Measurements from ENCODE around the gene GPC5. TPM values are rescaled to one million over a fixed set of nuclear protein-coding genes. Genes with fewer than 3 reads are reported as not detected.
"Not testable (repeated sequence)": the region's sequence is repeated elsewhere in the genome, so short reads cannot be mapped to it uniquely, and the experiment has no call there.

GPC5 gene
- total RNA-seq, 2 donors from 2014 or later, result 0.83 to 1.3 TPM

DNA sequence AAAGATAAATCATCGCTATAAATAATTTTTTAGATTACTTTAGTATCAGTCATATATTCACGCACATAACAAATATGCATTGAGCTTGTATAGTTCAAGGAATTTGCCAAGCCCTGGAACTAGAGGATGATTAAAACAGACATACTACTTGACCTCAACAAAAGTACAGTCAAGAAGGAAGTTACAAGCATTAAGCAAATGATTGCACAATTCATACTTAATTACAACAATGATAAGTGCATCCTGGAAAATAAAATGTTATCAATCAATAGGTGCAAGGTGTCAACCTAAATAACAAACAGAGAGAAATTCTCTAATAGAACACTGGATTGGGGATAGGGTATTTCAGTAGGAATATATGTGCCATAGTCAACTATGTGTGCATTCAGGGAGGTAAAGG, 491.2 kb downstream of the GPC5 start:
- no peaks in the 10 kb centered on the region for H3K4me1 ChIP-seq
- H3K27me3 ChIP-seq, result no peaks in the 10 kb centered on the region
- DNase-seq (ENCODE audit: low spot score), result no peak
- TF ChIP-seq, protein P1, sequence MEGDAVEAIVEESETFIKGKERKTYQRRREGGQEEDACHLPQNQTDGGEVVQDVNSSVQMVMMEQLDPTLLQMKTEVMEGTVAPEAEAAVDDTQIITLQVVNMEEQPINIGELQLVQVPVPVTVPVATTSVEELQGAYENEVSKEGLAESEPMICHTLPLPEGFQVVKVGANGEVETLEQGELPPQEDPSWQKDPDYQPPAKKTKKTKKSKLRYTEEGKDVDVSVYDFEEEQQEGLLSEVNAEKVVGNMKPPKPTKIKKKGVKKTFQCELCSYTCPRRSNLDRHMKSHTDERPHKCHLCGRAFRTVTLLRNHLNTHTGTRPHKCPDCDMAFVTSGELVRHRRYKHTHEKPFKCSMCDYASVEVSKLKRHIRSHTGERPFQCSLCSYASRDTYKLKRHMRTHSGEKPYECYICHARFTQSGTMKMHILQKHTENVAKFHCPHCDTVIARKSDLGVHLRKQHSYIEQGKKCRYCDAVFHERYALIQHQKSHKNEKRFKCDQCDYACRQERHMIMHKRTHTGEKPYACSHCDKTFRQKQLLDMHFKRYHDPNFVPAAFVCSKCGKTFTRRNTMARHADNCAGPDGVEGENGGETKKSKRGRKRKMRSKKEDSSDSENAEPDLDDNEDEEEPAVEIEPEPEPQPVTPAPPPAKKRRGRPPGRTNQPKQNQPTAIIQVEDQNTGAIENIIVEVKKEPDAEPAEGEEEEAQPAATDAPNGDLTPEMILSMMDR (IDR thresholded peaks at IDR 0.05), result no peak
- H3K4me3 ChIP-seq, result no peak overlapping the region
- no peaks in the 10 kb centered on the region for H3K36me3 ChIP-seq
- peaks cover 0 to 13% of the 10 kb centered on the region in 2 donors for H3K9me3 ChIP-seq
- H3K27ac ChIP-seq, result no peak overlapping the region

DNA sequence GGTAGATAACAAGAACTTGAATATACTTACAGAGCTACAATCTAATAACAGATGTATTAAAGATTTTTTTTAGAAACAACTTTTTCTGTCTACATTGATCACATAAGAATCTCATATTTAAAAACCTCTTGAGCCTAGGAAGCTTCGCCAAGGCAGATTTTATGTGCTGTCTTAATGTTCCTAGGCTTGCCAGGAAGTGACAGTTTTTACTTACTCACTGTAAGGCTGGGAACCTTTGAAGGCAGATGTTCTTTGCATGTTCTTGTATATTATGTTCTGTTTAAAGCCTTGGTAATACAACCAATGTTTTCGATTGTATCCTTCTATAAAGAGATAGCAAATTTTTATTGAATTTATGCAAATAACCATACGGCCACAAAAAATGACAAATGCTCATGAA, 492.7 kb downstream of the GPC5 start:
- Histone ChIP-seq H3K36me3 (no peaks in the 10 kb centered on the region), H3K4me3 (no peak overlapping the region), H3K4me1 (no peaks in the 10 kb centered on the region), H3K9me3 (peaks cover 0 to 13% of the 10 kb centered on the region in 2 donors), H3K27ac (no peak overlapping the region), H3K27me3 (no peaks in the 10 kb centered on the region)
- TF ChIP-seq, protein P1 (IDR thresholded peaks at IDR 0.05), result no peak
- no peak for DNase-seq (ENCODE audit: low spot score)

DNA sequence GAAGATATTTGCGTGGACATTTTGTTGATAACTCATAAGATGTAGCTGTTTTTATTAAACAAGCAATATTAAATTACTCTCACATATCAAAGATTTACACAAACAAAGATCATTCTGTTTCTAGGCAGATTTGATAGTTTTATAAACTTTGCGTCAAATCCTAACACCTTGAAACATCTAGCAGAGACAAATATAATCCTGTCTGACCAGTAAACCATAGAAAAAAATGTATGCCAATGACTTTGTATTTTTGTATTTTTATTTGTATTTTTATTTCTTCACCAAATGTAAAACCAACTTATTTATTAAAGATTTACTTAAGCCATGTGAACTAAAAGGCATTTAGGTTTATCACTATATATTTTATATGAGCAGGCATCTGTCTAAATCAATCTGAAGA, 494.6 kb downstream of the GPC5 start:
- no peak overlapping the region for H3K27ac ChIP-seq
- TF ChIP-seq, protein P1 (IDR thresholded peaks at IDR 0.05), result no peak
- peaks cover 0 to 13% of the 10 kb centered on the region in 2 donors for H3K9me3 ChIP-seq
- no peaks in the 10 kb centered on the region for H3K36me3 ChIP-seq
- H3K4me1 ChIP-seq, result no peaks in the 10 kb centered on the region
- H3K27me3 ChIP-seq, result no peaks in the 10 kb centered on the region
- no peak overlapping the region for H3K4me3 ChIP-seq
- DNase-seq (ENCODE audit: low spot score), result no peak

DNA sequence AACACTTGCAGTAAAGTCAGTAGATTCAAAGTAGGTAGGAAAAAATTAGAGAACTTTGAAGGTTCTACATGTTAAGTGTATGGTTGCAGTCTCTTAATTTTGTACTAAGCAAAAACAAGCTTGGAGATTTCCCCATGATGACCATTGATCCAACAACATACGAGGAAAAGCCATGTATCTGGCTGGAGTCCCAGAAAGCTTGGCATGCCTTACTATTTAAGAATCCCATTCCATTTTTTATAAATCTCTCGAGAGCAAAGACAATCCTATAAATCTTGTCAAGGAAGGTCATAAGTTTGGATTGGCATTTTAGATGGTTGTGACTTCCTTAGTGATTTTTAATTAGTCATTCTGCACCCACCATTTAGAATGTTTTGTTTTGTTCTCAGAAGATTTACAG, 495.9 kb downstream of the GPC5 start:
- TF ChIP-seq, protein P1 (IDR thresholded peaks at IDR 0.05), result no peak
- no peak for DNase-seq (ENCODE audit: low spot score)
- Histone ChIP-seq H3K27me3 (no peaks in the 10 kb centered on the region), H3K4me3 (no peak overlapping the region), H3K9me3 (peaks cover 0 to 13% of the 10 kb centered on the region in 2 donors), H3K4me1 (no peaks in the 10 kb centered on the region), H3K36me3 (no peaks in the 10 kb centered on the region), H3K27ac (no peak overlapping the region)

DNA sequence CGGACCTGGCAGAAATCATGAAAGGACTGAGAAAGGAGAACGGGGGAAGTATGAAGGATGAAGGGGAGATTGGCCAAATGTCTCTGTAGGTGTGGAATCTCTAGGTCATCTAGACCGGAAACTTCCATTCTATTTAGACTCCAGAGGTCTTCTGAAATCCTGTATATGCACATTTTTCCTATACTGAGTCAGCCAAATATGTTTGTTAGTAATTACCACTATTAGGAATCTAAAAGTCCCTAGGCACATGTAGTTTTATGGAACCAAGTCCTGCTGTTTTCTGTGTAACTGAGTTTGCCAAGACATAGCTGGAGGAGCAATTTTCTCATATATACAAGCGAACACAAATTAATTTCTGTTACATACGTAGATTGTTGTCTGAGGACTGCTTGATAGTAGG, 498.1 kb downstream of the GPC5 start:
- TF ChIP-seq, protein P1 (IDR thresholded peaks at IDR 0.05), result no peak
- H3K9me3 ChIP-seq, result peaks cover 0 to 13% of the 10 kb centered on the region in 2 donors
- no peaks in the 10 kb centered on the region for H3K4me1 ChIP-seq
- no peak for DNase-seq (ENCODE audit: low spot score)
- H3K27me3 ChIP-seq, result no peaks in the 10 kb centered on the region
- H3K4me3 ChIP-seq, result no peak overlapping the region
- no peaks in the 10 kb centered on the region for H3K36me3 ChIP-seq
- no peak overlapping the region for H3K27ac ChIP-seq

DNA sequence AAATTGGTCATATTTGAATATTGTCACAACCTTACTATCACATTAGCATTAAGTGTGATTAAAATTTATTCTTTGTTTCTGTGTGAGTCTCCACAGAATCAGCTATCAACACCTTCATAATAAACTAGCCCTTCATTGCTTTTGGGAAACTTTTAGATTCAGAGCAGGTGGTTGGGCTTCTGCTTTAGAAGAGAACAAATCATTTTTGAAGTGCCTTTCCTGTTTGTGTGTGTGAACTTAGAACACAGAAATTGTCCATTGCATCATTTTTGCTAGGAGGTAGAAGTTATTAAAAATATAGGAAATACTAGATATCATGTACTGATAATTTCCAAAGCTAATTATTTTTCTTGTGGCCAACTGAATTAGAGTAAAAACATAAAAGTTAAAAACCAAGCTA, 500.6 kb downstream of the GPC5 start:
- H3K27ac ChIP-seq; DNase-seq (ENCODE audit: low spot score); H3K36me3 ChIP-seq; H3K4me1 ChIP-seq; H3K4me3 ChIP-seq; H3K9me3 ChIP-seq; H3K27me3 ChIP-seq: not testable (repeated sequence)

Measured in right atrium auricular region (tissue), 2 donors.